Measurements from ENCODE around the gene PRDX5. TPM values are rescaled to one million over a fixed set of nuclear protein-coding genes. Genes with fewer than 3 reads are reported as not detected.

Gene PRDX5
- total RNA-seq, 1 experiment from 2014 or later = 206 TPM

DNA sequence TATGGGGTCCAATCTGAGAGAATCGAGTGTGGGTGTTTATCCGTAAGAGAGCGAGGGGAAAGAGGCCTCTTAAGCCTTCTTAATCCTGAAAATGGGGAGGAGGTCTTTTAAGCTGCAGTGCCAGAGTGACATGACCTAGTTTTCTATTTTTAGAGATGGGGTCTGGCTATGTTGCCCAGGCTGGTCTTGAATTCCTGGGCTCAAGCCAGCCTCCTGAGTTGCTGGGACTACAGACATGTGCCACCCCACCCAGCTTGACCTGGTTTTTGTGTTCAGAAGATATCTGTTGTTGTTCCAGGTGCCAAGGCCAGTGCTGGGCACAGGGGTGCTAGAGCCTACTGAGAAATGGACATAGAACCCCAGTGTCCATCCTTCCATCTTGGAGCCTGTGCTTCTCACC lies 34.8 kb upstream of the PRDX5 start:
- Histone ChIP-seq H3K9me3 (ENCODE audit: low read depth, low read length, poor library complexity, severe bottlenecking) (no peaks in the 10 kb centered on the region), H3K27me3 (replicated peaks; ENCODE audit: insufficient read depth, low read depth, low read length, poor library complexity) (no peaks in the 10 kb centered on the region), H3K4me3 (ENCODE audit: low read depth, low read length, poor library complexity, severe bottlenecking) (no peak overlapping the region), H3K36me3 (ENCODE audit: insufficient read depth, low read length, poor library complexity, severe bottlenecking) (peaks cover 12% of the 10 kb centered on the region), H3K4me1 (ENCODE audit: insufficient read depth, low read length, poor library complexity, severe bottlenecking) (peaks cover 13% of the 10 kb centered on the region), H3K27ac (ENCODE audit: low read depth, low read length, poor library complexity, severe bottlenecking) (no peak overlapping the region)
- BruUV-seq (replicated peaks) = no TSS peak
- CTCF ChIA-PET = interaction anchor here (1.2 kb wide), 1 partner anchor 18 kb away, joined by 3 read pairs; no protein-coding TSS in a partner anchor
- POLR2A ChIA-PET (ENCODE audit: low non-redundant PET) = no interaction called here
- TF ChIP-seq EZH2 (IDR thresholded peaks at IDR 0.05; ENCODE audit: borderline replicate concordance, low read depth, low read length, poor library complexity, severe bottlenecking) (no peak), CTCF (conservative IDR thresholded peaks at IDR 0.05; ENCODE audit: low read depth, low read length) (no peak)
- DNase-seq (ENCODE audit: low spot score) = no peak
- intact Hi-C loops (cut with micrococcal nuclease; ENCODE audit: unreplicated experiment) = no loop called here

- Histone ChIP-seq H3K9me3 (ENCODE audit: low read depth, low read length, poor library complexity, severe bottlenecking) (no peaks in the 10 kb centered on the region), H3K4me3 (ENCODE audit: low read depth, low read length, poor library complexity, severe bottlenecking) (peak within 1 kb of the TSS; percentile 87), H3K27me3 (replicated peaks; ENCODE audit: insufficient read depth, low read depth, low read length, poor library complexity) (no peaks in the 10 kb centered on the region), H3K36me3 (ENCODE audit: insufficient read depth, low read length, poor library complexity, severe bottlenecking) (peaks cover 6% of the 10 kb centered on the region), H3K27ac (ENCODE audit: low read depth, low read length, poor library complexity, severe bottlenecking) (peak within 1 kb of the TSS; percentile 73), H3K4me1 (ENCODE audit: insufficient read depth, low read length, poor library complexity, severe bottlenecking) (peaks cover 13% of the 10 kb centered on the region)
- intact Hi-C loops (cut with micrococcal nuclease; ENCODE audit: unreplicated experiment) = loop anchor here (2.0 kb wide), 1 partner anchor 14 kb away; no protein-coding TSS in a partner anchor
- peak; percentile 97 for DNase-seq (ENCODE audit: low spot score)
- ChIA-PET POLR2A (ENCODE audit: low non-redundant PET) (no interaction called here), CTCF (interaction anchor here (1.1 to 1.6 kb wide), 2 partner anchors 13 to 16 kb away, joined by 3 to 7 read pairs; no protein-coding TSS in a partner anchor)
- TF ChIP-seq CTCF (conservative IDR thresholded peaks at IDR 0.05; ENCODE audit: low read depth, low read length) (no peak), EZH2 (IDR thresholded peaks at IDR 0.05; ENCODE audit: borderline replicate concordance, low read depth, low read length, poor library complexity, severe bottlenecking) (no peak)
- TSS peak; percentile 56 for BruUV-seq (replicated peaks)
These were observed 33.6 kb upstream of the PRDX5 start, which contains the start of gene BAD for GRCh38 chr11:64284048-64284961. BAD (minus strand) TSS chr11:64284665; CDS start chr11:64284368, 297 bp downstream.

DNA sequence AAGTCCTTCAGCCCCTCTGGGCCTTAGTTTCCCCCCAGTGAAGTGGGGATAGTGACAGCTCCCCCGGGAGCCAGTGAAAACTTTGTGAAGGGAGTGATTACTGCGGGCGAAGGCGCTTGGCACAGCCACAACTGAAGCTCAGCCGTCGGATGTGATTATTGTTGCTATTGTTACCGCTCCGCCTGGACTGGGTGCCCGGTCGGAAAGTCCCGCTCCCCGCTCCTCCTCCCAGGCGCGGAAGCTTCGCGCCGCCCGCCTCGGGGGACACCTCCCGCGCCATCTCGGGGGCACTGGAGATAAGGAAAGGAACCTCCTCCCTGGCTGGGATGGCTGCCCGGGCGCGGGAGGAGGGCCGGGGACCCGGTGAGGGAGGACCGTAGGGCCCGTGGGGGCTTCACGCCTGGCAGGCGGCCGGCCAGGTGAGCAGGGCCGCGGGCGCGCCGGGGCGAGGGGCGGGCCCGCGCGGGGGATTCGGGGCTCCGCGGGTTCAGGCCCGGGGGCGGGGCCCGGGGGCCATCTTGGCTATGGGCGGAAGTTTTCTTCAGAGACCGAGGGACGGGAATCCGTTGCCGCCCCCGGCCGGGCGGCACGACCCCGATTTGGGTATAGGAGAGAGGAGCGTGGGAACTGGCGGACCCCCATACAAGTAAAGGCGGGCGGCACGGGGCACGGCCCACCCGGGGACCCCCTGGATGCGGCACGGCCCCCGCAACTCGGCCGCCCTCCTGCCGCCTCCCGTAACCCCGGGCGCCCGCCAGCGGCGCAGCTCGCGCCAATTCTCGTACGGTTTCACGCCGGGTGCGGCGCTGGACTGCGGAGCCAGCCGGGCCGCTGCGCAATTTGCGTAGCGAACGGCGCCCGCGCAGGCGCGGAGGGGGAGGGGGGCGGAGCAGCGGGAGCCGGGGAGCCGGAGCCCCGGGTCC lies 32.7 kb upstream of the PRDX5 start, which contains the start of gene GPR137:
TSS of gene GPR137 (plus strand) at position 887 of the 923 bp plus-strand sequence. CDS start 677 bp downstream, outside the sequence.
- peaks cover 6% of the 10 kb centered on the region for H3K36me3 ChIP-seq (ENCODE audit: insufficient read depth, low read length, poor library complexity, severe bottlenecking)
- H3K9me3 ChIP-seq (ENCODE audit: low read depth, low read length, poor library complexity, severe bottlenecking) = no peaks in the 10 kb centered on the region
- H3K4me3 ChIP-seq (ENCODE audit: low read depth, low read length, poor library complexity, severe bottlenecking) = peak within 1 kb of the TSS; percentile 87
- POLR2A ChIA-PET (ENCODE audit: low non-redundant PET) = no interaction called here
- DNase-seq (ENCODE audit: low spot score) = peak; percentile 92
- peaks cover 13% of the 10 kb centered on the region for H3K4me1 ChIP-seq (ENCODE audit: insufficient read depth, low read length, poor library complexity, severe bottlenecking)
- intact Hi-C loops (cut with micrococcal nuclease; ENCODE audit: unreplicated experiment) = loop anchor here (2.0 kb wide), 1 partner anchor 14 kb away; no protein-coding TSS in a partner anchor
- no peak for TF ChIP-seq EZH2 (IDR thresholded peaks at IDR 0.05; ENCODE audit: borderline replicate concordance, low read depth, low read length, poor library complexity, severe bottlenecking)
- TF ChIP-seq CTCF (conservative IDR thresholded peaks at IDR 0.05; ENCODE audit: low read depth, low read length) = no peak
- CTCF ChIA-PET = interaction anchor here (0.7 to 1.6 kb wide), 3 partner anchors 14 to 65 kb away, joined by 3 to 8 read pairs (median 7); no protein-coding TSS in a partner anchor
- TSS peak; percentile 50 for BruUV-seq (replicated peaks)
- peaks cover 2% of the 10 kb centered on the region for H3K27me3 ChIP-seq (replicated peaks; ENCODE audit: insufficient read depth, low read depth, low read length, poor library complexity)
- H3K27ac ChIP-seq (ENCODE audit: low read depth, low read length, poor library complexity, severe bottlenecking) = peak within 1 kb of the TSS; percentile 73
